GM21423 (cell line): ENCODE measurements around the gene FIZ1.
"Not testable (repeated sequence)": the region's sequence is repeated elsewhere in the genome, so short reads cannot be mapped to it uniquely, and the experiment has no call there.

Experiments
- ATAC-seq: cut with Tn5 transposase; IDR thresholded peaks from one replicate; pipeline ENCODE4 v1.9.1; 2021; ENCODE audit warnings: mild to moderate bottlenecking, moderate library complexity; ENCODE audit not compliant: unreplicated experiment

The FIZ1 gene

GRCh38 chr19:55578761-55579747, 20.3 kb downstream of the FIZ1 start:
- ATAC-seq: no peak

DNA sequence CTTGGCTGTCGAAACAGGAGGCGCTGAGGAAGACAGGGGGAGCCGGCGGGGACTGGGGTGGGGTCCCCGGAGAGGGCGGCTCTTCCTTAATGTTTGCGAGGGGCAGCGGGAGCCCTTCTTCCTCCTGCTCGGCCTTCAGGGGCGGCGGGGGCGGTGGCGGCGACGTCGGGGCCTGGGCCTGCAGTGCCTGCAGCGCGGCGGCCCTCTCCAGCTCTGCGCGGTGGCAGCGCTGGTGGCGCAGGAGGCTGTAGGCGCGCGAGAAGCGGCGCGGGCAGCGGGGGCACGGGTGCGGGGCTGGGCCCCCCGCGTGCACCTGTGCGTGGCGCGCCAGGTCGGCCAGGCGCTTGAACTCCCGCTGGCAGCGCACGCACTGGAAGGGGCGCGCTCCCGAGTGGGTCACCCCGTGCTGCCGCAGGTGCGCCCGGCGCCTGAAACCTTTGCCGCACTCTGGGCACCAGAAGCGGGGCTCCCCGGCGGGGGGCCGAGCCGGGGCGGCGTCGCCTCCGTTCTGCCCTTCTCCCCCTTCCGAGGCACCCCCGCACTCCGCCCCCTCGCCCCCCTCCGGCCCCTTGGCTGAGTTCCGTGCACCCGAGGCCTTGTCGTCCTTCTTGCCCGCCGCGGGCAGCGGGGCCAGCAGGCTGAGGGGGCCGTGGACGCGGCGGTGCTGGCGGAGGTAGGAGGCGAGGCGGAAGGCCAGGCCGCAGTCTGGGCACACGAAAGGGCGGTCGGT, 21.1 kb downstream of the FIZ1 start:
- ATAC-seq: no peak

GRCh38 chr19:55576746-55577145, 22.6 kb downstream of the FIZ1 start:
- no peak for ATAC-seq

- not testable (repeated sequence) for ATAC-seq
Observed at GRCh38 chr19:55573929-55574328, 25.4 kb downstream of the FIZ1 start.

GRCh38 chr19:55569477-55569876, 29.8 kb downstream of the FIZ1 start:
- not testable (repeated sequence) for ATAC-seq

DNA sequence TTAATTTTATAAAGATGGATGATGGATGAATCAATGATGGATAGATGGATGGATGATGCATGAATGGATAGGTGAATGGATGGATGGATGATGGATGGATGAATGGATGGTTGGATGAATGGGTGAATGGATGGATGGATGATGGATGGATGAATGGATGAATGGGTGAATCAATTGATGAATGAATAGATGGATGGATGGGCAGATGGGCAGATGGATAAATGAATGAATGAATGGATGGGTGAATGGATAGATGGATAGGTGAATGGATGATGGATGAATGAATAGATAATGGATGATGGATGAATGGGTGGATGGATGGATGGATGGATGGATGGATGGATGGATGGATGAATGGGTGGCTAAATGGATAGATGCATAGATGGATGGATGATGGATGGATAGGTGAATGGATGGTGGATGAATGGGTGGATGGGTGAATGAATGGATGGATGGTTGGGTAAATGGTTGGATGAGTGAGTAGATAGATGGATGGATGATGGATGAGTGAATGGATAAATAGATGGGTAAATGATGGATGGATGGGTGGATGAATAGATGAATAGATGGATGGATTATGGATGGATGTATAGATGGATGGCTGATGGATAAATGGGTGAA, 31.5 kb downstream of the FIZ1 start:
- no peak for ATAC-seq

- ATAC-seq: no peak
Observed at GRCh38 chr19:55566823-55567222, 32.5 kb downstream of the FIZ1 start.

GRCh38 chr19:55563261-55563690, 36.0 kb downstream of the FIZ1 start:
- no peak for ATAC-seq

- ATAC-seq: no peak
Observed at GRCh38 chr19:55559684-55560083, 39.6 kb downstream of the FIZ1 start.

- ATAC-seq: no peak
Observed at GRCh38 chr19:55554741-55555152, 44.6 kb downstream of the FIZ1 start.

DNA sequence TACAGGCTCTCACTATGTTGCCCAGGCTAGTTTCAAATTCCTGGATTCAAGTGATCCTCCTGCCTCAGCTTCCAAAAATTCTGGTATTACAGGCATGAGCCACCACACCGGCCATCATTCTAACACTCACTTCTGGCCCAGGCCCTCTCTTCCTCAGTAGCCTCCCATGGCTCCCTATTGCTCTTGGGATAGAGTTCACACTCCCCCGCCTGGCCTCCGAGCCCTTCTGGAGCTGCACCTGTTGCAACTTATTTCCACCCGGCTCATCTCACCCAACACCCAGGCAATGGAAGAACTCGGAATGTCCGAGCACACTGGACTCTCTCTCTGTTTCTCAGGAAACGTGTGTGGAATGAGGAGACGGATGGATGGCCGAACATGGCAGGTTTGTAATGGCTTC, 45.0 kb downstream of the FIZ1 start:
- ATAC-seq: no peak

GRCh38 chr19:55553217-55554182, 45.8 kb downstream of the FIZ1 start:
- no peak for ATAC-seq

- ATAC-seq: no peak
Observed at GRCh38 chr19:55552620-55553019, 46.7 kb downstream of the FIZ1 start.

- no peak for ATAC-seq
Observed at GRCh38 chr19:55552206-55552605, 47.1 kb downstream of the FIZ1 start.

- no peak for ATAC-seq
Observed at GRCh38 chr19:55550321-55550650, 49.0 kb downstream of the FIZ1 start.

DNA sequence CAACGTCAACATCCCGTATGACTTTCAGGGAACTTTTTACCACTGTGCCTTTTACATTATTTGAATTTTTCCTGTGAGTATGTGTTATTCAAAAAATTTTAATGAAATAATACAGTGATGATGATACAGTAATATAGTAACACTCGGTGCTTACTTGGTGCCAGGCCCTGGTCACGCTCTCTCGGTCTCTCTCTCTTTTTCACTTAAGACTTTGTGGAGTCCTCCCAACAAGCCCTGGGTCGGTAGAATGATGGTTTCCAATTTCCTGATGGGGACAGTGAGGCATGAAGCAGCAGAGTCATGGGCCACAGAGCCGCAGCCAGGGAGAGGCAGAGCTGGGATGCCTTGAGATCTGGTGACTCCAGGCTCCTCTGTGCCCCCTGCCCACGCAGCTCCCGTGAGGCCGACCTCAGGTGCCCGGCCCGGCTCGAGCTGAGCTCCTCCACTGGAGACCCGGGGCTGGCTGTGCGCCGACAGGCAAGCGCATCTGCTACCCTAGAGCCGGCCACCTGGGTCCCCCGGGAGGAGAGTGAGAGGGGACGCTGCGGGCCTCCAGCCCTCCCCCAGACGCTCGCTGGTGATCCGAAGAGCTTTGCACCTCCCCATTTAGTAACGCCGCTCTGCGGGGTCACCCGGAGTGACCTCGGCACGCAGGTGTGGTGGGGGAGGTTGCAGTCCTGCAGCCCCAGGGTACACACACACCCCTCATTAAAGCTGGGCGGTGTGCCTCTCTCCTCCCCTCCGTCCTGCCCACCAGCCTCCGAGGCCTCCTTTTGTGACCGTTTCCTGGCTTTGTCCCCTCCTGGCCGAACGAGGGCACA, 49.6 kb downstream of the FIZ1 start:
- no peak for ATAC-seq

DNA sequence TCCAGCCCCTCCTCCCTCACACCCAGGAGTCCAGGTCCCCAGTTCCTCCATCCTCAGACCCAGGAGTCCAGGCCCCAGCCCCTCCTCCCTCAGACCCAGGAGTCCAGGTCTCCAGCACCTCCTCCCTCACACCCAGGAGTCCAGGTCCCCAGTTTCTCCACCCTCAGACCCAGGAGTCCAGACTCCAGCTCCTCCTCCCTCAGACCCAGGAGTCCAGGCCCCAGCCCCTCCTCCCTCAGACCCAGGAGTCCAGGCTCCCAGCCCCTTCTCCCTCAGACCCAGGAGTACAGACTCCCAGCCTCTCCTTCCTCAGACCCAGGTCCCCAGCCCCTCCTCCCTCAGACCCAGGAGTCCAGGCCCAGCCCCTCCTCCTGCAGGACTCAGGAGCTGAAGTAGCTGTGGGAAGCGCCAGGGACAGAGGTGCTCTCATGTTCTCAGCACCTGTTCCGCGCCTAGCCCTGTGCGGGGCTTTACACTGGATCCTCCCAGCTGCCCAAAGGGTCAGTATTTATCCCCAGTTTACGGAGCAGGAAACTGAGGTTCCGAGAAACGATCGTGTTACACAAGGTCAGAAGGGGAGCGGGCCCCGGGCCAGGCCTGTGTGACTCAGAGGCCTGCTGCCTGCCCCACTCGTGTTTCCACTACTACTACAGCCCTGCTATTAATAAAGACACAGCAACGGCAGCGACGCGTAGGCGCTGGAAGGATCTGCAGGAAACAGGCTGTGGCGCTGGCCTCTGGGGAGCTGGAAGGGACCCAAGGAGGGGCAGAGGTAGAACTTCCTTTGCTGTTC, 52.3 kb downstream of the FIZ1 start:
- no peak for ATAC-seq

GRCh38 chr19:55546011-55546410, 53.3 kb downstream of the FIZ1 start:
- no peak for ATAC-seq

DNA sequence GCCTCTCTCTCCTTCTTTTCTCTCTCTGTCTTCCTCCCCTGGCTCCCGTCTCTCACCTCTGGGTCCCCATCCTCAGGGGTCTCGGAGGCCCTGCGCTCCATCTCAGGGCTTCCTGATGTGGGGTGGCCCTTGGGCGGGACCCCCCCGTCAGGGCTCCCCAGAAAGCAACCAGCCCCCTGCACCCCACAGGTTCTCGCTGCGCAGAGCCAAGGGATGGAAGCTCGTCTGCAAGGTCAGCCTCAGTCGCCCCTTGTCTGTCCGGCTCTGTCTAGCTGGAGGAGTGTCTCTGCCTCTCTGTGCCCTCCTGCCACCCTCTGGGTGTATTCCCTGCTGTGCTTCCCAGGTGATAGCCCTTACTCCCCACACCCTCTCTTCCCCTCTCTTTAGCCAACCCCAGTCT, 53.9 kb downstream of the FIZ1 start, which contains the start of gene SBK3:
SBK3 (minus strand) TSS at position 101 of the 400 bp plus-strand sequence; CDS start at position 101, 0 bp downstream.
- no peak for ATAC-seq
